HG03196 (cell line): ENCODE data around the gene CNPY4.
"Not testable (repeated sequence)": the region's sequence is repeated elsewhere in the genome, so short reads cannot be mapped to it uniquely, and the experiment has no call there.

Experiments
- ATAC-seq: cut with Tn5 transposase; IDR thresholded peaks from one replicate; pipeline ENCODE4 v1.9.1; 2021; ENCODE audit not compliant: unreplicated experiment

Gene CNPY4

GRCh38 chr7:100118388-100119071 lies 904 bp upstream of the CNPY4 start:
- ATAC-seq, result no peak

DNA sequence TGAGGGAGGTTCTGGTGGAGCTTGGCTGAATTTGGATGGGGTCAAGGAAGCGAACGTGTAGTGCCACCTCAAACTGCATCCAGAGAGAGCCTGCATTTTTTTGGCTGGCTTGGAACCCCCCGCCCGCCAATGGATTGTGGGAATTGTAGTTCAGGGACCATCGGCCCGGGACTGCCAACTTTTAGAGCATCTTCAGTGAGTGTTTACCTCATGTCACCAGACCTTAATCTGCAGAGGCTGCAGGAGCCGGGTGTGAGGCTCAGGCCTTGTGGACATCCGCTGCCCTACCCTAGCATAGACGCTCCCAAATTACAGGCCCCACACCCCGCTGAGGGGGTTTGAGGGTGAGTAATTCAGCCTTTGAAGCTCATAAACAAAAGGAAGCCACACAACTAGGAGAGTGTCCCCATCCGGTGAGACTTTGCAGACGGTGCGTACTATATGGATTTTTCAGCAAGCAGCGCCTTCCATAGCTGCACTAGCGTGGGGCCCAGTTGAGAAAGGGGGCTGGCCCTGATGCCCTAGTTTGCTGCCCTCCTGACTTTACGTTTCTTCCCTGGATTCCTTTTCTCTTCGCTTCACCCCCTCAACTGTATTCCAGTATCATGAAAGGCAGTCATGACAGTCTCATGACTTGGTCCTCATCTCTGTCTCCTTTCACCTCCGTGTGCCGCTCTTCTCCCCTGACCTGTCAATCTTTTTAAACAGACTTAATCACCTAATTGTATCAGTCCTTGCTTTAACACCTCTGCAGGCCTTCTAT lies 717 bp downstream of the CNPY4 start:
- ATAC-seq, result peak; percentile 13

DNA sequence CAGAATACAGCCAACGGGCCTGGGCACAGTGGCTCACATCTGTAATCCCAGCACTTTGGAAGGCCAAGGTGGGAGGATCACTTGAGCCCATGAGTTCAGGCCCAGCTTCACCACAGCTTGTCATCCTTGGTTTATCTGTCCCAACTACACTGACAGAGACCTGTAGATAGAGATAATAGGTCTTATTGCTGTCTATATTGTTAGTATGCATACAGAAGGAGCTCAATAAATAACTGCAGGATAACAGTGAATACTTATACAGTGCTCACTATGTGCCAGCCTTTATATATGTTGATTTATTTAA lies 1.3 kb downstream of the CNPY4 start:
- no peak for ATAC-seq

DNA sequence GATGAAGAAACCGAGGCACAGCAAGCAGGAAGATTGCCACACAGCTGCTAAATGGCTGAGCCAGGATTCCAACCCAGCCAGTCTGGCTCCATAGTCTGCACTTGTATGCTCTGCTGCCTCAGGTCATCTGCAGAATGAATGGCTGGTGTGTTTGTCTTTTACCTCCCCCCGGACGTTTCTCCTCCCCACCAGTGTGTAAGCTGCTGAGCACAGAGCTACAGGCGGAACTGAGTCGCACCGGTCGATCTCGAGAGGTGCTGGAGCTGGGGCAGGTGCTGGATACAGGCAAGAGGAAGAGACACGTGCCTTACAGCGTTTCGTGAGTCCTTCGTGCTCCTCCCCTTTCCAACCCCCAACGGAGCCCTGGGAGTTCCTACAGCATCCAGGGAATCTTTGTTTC lies 2.6 kb downstream of the CNPY4 start:
- no peak for ATAC-seq

DNA sequence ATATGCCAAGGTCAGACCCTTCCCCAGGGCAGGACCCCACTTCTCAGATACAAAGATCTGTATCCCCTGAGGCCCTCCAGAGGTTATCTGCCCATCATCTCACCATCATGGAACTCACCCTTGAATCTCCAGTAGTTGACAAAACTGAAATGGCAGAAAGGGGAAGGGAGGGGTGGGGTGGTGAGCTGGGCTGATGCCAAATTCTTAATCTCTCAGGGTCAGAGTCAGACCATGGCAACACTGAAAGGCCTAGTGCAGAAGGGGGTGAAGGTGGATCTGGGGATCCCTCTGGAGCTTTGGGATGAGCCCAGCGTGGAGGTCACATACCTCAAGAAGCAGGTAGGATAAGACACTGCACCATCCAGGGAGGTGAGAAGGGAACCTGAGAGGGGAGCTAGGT lies 3.1 kb downstream of the CNPY4 start:
- no peak for ATAC-seq

- ATAC-seq, result no peak
These were observed 5.1 kb downstream of the CNPY4 start for GRCh38 chr7:100124301-100125230.

GRCh38 chr7:100126239-100126930 lies 7.0 kb downstream of the CNPY4 start:
- ATAC-seq, result no peak

DNA sequence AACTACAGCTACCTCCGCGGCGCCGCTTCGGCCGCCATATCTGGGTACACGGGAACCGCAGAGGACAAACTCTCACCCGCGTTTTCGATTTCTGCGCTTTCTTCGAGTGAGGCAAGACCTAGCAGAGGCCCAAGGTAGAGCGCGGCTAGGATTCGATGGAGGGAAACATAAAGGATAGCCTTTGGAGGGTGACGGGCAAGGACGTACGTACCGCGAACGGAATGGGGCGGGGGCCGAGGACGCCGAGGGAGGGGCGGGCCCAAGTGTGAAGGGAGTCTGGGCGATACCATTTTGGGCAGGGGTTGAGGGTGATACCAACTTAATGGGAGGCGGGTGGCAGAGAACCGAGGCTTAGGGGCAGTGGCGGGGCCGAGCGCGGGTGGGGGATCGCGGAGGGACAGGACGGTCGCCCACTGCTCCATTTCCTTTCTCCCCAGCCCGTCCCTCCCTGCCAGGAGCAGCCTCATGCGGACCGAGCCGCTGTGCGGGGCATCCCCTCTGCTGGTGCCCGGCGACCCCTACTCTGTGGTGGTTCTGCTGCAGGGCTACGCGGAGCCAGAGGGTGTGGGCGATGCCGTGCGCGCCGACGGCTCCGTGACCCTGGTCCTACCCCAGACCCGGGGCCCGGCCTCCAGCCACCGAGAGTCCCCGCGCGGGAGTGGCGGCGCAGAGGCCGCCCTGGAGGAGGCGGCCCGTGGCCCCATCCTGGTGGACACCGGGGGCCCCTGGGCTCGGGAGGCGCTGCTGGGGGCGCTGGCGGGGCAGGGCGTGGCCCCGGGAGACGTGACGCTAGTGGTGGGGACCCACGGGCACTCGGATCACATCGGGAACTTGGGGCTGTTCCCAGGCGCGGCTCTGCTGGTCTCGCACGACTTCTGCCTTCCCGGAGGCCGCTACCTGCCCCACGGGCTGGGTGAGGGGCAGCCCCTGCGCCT lies 7.8 kb downstream of the CNPY4 start, which contains the start of gene MBLAC1:
Gene MBLAC1, plus strand, starts transcription at position 37 of the 935 bp plus-strand sequence. Its CDS starts 429 bp downstream, at position 466.
- peak; percentile 58 for ATAC-seq

DNA sequence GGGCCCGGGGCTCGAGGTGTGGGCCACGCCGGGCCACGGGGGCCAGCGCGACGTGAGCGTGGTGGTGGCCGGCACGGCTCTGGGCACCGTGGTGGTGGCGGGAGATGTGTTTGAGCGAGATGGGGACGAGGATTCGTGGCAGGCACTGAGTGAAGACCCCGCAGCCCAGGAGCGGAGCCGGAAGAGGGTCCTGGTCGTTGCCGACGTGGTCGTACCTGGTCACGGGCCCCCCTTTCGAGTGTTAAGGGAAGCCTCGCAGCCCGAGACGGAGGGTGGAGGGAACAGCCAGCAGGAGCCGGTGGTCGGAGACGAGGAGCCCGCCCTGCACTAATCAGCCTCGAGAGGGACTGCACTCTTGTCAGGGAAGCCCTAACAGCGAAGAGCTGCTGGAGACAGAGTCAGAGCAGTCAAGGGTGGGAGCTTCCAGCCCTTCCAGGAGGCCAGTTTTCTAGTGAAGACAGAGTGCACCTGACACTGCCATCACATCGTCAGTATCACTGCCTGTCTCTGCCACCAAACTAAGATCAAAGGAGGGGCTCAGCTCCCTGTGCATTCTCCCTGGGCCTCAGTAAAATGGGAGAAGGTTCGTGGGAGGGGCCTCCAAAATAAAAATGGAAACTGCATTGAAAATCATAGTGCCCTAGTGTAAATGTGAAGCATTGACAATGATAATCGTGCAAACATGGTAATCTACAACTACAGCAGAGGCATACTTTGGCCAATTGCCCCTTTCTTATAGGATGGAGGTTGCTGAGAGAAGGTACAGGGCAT lies 8.6 kb downstream of the CNPY4 start:
- no peak for ATAC-seq

- no peak for ATAC-seq
These were observed 9.2 kb downstream of the CNPY4 start for GRCh38 chr7:100128637-100128963.

DNA sequence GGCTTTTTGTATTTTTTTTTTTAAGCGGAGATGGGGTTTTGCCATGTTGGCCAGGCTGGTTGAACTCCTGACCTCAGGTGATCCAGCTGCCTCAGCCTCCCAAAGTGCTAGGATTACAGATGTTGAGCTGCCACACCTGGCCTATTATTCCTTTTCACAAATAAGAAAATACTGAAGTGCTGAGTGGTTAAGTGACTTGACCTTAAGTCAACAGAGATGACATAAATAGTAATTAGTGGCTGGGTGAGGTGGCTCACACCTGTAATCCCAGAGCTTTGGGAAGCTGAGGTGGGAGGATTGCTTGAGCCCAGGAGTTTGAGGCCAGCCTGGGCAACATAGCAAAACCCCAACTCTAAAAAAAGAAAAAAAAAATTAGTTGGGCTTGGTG lies 10.8 kb downstream of the CNPY4 start:
- ATAC-seq, result not testable (repeated sequence)

DNA sequence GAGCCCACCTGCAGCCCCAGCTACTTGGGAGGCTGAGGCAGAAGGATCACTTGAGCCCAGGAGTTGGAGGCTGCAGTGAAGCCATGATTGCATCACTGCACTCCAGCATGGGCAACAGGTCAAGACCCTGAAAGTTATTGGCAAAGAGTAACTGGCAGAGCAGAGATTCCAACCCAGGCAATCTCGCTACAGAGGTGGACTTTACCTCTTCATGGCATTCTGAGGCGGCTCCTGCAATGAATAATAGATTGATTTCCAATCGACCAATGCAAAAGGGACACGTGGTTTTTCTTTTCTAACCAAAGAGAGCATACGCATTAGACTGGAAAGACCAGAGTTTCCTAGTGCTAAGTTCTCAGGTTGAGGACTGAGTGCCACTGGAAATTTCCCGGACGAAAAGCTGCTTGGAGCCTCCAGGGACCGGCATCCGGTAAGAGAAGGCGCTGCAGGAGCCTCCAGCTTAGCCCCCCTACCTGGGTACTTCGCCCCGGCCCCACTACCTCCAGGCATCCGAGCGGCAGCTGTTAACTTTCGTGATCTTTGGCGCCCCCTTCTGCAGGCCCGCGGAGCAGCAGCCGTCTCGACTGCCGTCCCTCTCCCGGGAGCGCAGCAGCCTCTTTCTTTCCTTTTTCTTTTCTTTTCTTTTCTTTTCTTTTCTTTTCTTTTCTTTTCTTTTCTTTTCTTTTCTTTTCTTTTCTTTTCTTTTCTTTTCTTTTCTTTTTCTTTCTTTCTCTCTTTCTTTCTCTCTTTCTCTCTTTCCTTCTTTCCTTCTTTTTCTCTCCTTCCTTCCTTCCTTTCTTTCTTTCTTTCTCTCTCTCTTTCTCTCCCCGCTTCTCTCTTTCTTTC lies 11.4 kb downstream of the CNPY4 start:
- ATAC-seq, result no peak

- ATAC-seq, result no peak
These were observed 12.7 kb downstream of the CNPY4 start for GRCh38 chr7:100132126-100132525.

GRCh38 chr7:100132697-100133151 lies 13.3 kb downstream of the CNPY4 start:
- ATAC-seq, result no peak

DNA sequence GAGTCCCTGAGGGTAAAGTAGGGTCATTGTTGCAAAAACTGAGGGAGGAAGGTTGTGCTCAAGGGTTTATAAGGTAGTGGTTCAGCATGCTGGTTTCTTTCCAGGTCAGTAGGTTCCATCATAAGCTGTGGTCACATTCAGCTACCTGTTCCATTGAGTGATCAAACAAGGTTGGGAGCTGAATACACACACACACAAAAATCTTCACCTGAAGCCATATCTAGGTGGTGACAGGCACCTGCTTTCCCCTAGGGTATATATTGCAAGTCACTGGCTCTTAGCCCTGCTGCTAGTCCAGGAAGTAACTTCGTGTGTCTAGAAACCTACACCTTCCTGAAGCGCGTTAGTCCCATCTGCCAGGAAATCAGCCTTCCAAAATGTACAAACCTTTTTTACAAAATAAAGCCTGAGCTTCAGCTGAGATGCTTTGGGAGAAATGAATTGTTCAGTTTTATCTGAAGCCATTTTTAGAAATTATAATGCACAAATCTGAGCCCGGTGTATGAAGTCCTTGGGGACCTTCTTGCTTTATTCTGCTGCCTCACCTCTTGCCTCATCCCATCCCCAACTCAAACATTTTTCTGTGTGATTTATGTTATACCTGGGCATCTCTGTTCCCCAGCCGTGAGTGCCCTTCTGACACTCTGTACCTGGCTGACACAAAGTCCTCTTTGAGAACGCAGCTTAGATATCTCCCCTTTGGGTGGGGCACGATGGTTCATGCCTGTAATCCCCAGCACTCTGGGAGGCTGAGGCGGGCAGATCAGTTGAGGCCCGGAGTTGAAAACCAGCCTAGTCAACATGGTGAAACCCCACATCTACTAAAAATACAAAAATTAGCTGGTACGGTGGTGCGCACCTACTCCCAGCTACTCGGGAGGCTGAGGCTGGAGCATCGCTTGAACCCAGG lies 18.7 kb downstream of the CNPY4 start:
- no peak for ATAC-seq

- no peak for ATAC-seq
These were observed 22.1 kb downstream of the CNPY4 start for GRCh38 chr7:100141555-100141949.

DNA sequence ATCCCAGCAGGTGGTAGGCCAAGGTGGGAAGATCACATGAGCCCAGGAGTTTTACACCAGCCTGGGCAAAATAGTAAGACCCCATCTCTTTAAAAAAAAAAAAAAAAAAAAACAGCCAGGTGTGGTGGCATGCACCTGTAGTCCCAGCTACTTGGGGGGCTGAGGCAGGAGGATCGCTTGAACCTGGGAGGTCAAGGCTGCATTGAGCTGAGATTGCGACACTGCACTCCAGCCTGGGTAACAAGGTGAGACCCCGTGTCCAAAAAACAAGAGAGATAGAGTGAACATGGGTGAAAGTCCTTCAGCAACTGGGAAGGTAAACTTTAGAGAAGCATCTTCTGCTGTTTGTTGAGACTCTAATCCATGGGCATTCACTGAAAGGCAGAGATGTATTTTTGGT lies 23.0 kb downstream of the CNPY4 start:
- no peak for ATAC-seq
